Stimulated activated CD4-positive, alpha-beta T cell treated with anti-CD3 and anti-CD28 coated beads, Interleukin-2, amount 100 ng/mL, for 48 hours (primary cell): ENCODE measurements around the gene GTF2H2.
"Not testable (repeated sequence)": the region's sequence is repeated elsewhere in the genome, so short reads cannot be mapped to it uniquely, and the experiment has no call there.

ENCODE experiments used
- DNase-seq, 2 donors: peaks; one replicate each; pipeline ENCODE4 v3.0.0-alpha.2; 2020

The GTF2H2 gene

DNA sequence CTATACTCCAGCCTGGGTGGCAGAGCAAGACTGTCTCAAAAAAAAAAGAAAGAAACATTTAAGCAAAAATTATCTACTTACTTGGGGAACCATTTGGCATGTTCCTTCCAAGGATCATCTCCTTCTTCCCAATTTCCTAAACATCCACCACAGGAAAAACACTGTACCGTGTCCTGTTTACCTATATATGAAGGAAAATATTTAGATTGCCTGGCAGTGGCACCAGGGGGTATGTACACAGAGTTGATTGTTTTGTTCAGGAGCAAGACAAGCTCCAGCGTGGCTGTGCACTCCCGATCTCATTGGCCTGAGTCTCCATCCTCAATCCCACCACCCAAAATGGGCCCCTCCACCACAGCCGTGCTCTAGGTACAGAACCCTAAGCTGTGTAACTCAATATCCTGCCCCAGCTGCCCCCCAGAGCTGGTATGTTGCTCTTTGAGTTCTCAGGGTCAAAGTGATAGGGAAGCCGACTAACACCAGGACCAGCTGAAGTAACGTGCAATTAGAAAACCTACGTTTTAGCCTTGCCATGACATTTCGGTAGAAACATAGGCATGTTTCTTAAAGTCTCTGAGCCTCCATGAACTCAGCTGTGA, 56.2 kb downstream of the GTF2H2 start:
- DNase-seq: no peak

DNA sequence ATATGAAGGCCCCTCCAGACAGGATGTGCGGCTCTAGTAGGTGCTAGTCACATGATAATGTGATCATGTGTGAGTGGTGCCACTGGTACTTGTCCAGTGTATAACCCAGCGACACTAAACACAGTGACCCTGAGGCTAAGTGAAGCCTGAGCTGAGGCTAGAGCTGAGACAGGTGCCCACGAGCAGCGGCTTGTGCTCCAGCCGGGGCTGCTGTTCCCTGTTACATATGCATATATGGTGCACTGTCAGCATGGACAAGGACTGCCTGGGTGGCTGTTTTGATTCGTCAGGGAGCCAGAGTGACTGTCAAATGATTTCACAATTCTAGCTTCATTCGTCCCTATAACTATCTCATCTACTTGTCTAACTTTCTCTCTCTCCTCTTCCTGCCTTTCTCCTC, 60.5 kb downstream of the GTF2H2 start:
- not testable (repeated sequence) for DNase-seq
